A549 (cell line): ENCODE data around the gene NXPH1. TPM values are rescaled to one million over a fixed set of nuclear protein-coding genes. Genes with fewer than 3 reads are reported as not detected.

Source experiments
- ATAC-seq, 2 experiments: fragments of 200-7000 bp in 1 of 2; fragments of >200 bp in 1 of 2; cut with Nextera tagmentation in 1 of 2; cut with Tn5 transposase in 1 of 2; 3 replicates each; pipeline versions ENCODE4 v1.8.0 to v1.9.1; 2018 to 2020; ENCODE audit warnings: mild to moderate bottlenecking in 1 of 2, moderate library complexity in 1 of 2
- CTCF ChIA-PET: fragments of 300-600 bp; sonication (Branson Sonifier 250); formaldehyde crosslinking; extraction: SDS; loops from one replicate; lab custom pipeline; 2021; ENCODE audit warnings: antibody characterized with exemption, inconsistent platforms; lab: Yijun Ruan, JAX
- POLR2A ChIA-PET: fragments of 350-600 bp; formaldehyde crosslinking; extraction: SDS; loops from one replicate; lab custom pipeline; 2021; ENCODE audit warnings: antibody characterized with exemption, inconsistent platforms; lab: Yijun Ruan, JAX
- DNase-seq, 2 experiments: peaks; one replicate each; pipeline versions ENCODE4 v3.0.0 to v3.0.0-alpha.2; 2011 to 2016; ENCODE audit warnings: low read depth in 1 of 2, low spot score in 1 of 2
- FAIRE-seq: peaks from 2 replicates; lab custom pipeline; 2011; peaks lifted over from hg19 to GRCh38; lab: Jason Lieb, UNC
- H3K27ac ChIP-seq, 2 experiments: fragments of >200 bp; sonication (Bioruptor Twin); formaldehyde crosslinking; 3 replicates each; pipeline ENCODE4 v1.5.1; 2016 to 2017
- H3K4me1 ChIP-seq: fragments of >200 bp; sonication (Bioruptor Twin); formaldehyde crosslinking; 3 replicates; pipeline ENCODE4 v1.6.1; 2016
- H3K4me2 ChIP-seq: fragments of >200 bp; sonication (Bioruptor Twin); formaldehyde crosslinking; 3 replicates; pipeline ENCODE4 v1.6.1; 2016
- H3K4me3 ChIP-seq: fragments of >200 bp; sonication (Bioruptor Twin); formaldehyde crosslinking; 3 replicates; pipeline ENCODE4 v1.5.1; 2016
- H3K9me3 ChIP-seq: fragments of >200 bp; sonication (Bioruptor Twin); formaldehyde crosslinking; 3 replicates; pipeline ENCODE4 v1.6.1; 2016
- CBX2 ChIP-seq: fragments of 200-600 bp; sonication (generic); IDR thresholded peaks from 2 replicates; pipeline ENCODE4 v1.6.1; 2016; ENCODE audit warnings: low read depth, mild to moderate bottlenecking, borderline replicate concordance
- CBX8 ChIP-seq: fragments of 200-600 bp; sonication (generic); IDR thresholded peaks from 2 replicates; pipeline ENCODE4 v1.6.1; 2016
- EHMT2 ChIP-seq: fragments of 200-600 bp; sonication (generic); IDR thresholded peaks from 2 replicates; pipeline ENCODE4 v1.6.1; 2016; ENCODE audit warnings: antibody characterized with exemption, low read depth, mild to moderate bottlenecking, moderate library complexity
- FOSB ChIP-seq: fragments of 250-450 bp; sonication (Bioruptor Pico); IDR thresholded peaks from 2 replicates; pipeline ENCODE4 v1.5.0; 2020; ENCODE audit warnings: mild to moderate bottlenecking, moderate library complexity
- HDAC2 ChIP-seq: fragments of 200-600 bp; sonication (generic); IDR thresholded peaks from 2 replicates; pipeline ENCODE4 v1.6.1; 2016
- HOXA7 ChIP-seq: fragments of 250-450 bp; sonication (Bioruptor Pico); IDR thresholded peaks from 2 replicates; pipeline ENCODE4 v1.5.0; 2020; ENCODE audit warnings: mild to moderate bottlenecking, moderate library complexity
- HOXB13 ChIP-seq: fragments of 250-450 bp; sonication (Bioruptor Pico); IDR thresholded peaks from 2 replicates; pipeline ENCODE4 v1.5.0; 2020; ENCODE audit warnings: low read depth, mild to moderate bottlenecking, moderate library complexity
- NPAS2 ChIP-seq: fragments of 250-450 bp; sonication (Bioruptor Pico); IDR thresholded peaks from 2 replicates; pipeline ENCODE4 v1.8.0; 2022; ENCODE audit warnings: mild to moderate bottlenecking, moderate library complexity, borderline replicate concordance
- NR3C1 ChIP-seq: fragments of >200 bp; sonication (Bioruptor Twin); formaldehyde crosslinking; IDR thresholded peaks from 3 replicates; pipeline ENCODE4 v1.6.1; 2017
- RCOR1 ChIP-seq: fragments of 150-350 bp; IDR thresholded peaks from 2 replicates; pipeline ENCODE4 v1.6.1; 2014; ENCODE audit warnings: antibody characterized with exemption, low read length, low read depth
- RNF2 ChIP-seq: fragments of 200-600 bp; sonication (generic); IDR thresholded peaks from 2 replicates; pipeline ENCODE4 v1.6.1; 2016; ENCODE audit warnings: low read depth, mild to moderate bottlenecking, antibody characterized with exemption, moderate library complexity, borderline replicate concordance
- SREBF2 ChIP-seq: fragments of 450-650 bp; IDR thresholded peaks from 2 replicates; pipeline ENCODE4 v1.6.1; 2014; ENCODE audit warnings: mild to moderate bottlenecking, moderate library complexity
- TFCP2L1 ChIP-seq: fragments of 250-450 bp; sonication (Bioruptor Pico); IDR thresholded peaks from 2 replicates; pipeline ENCODE4 v1.5.0; 2021; ENCODE audit warnings: mild to moderate bottlenecking
- TP53 ChIP-seq: fragments of 250-450 bp; sonication (Bioruptor Pico); IDR thresholded peaks from 2 replicates; pipeline ENCODE4 v1.5.0; 2021; ENCODE audit warnings: mild to moderate bottlenecking, moderate library complexity
- ZNF302 ChIP-seq: fragments of 250-450 bp; sonication (Bioruptor Pico); IDR thresholded peaks from 2 replicates; pipeline ENCODE4 v1.9.0; 2021; ENCODE audit warnings: inconsistent platforms, mild to moderate bottlenecking, moderate library complexity
- WGBS: methylation state at CpG from one replicate; pipeline ENCODE4 v1.1.6; 2017; ENCODE audit errors: missing lambda C conversion rate; 5-methylcytosine and 5-hydroxymethylcytosine counted together
- polyA plus RNA-seq, 4 experiments: library from polyadenylated mRNA; depleted of rRNA in 3 of 4; stranded (reverse); fragments of >200 nt; fragmentation: RNase III in 1 of 4; extraction: RNeasy Plus Mini Kit Qiagen cat#74134 plus additional on column Dnase treatment in 1 of 4; gene quantifications; 2 replicates in 3 of 4; 3 replicates in 1 of 4; pipeline ENCODE4 v1.2.3, GENCODE V29; 2011 to 2017
- TF ChIP-seq, protein P1 (sequence below): fragments of 250-450 bp; sonication (Bioruptor Pico); IDR thresholded peaks from 2 replicates; pipeline ENCODE4 v1.5.0; 2020; ENCODE audit warnings: low read depth, mild to moderate bottlenecking, moderate library complexity
- TF ChIP-seq, protein P2 (sequence below): IDR thresholded peaks from 2 replicates; pipeline ENCODE4 v1.6.1; 2012
- TF ChIP-seq, protein P3 (sequence below): fragments of 150-350 bp; IDR thresholded peaks from 2 replicates; pipeline ENCODE4 v1.6.1; 2014; ENCODE audit warnings: low read depth, mild to moderate bottlenecking, low read length
- TF ChIP-seq, protein P4 (sequence below): IDR thresholded peaks from 2 replicates; pipeline ENCODE4 v1.6.1; 2012; ENCODE audit warnings: low read depth, borderline replicate concordance
- TF ChIP-seq, protein P5 (sequence below): fragments of 450-650 bp; IDR thresholded peaks from 2 replicates; pipeline ENCODE4 v1.6.1; 2014; ENCODE audit warnings: antibody characterized with exemption
- TF ChIP-seq, protein P6 (sequence below): fragments of >200 bp; sonication (Bioruptor Twin); formaldehyde crosslinking; IDR thresholded peaks from 2 replicates; pipeline ENCODE4 v1.6.1; 2016
- TF ChIP-seq, protein P7 (sequence below): fragments of 250-450 bp; sonication (Bioruptor Pico); IDR thresholded peaks from 2 replicates; pipeline ENCODE4 v1.5.0; 2021; ENCODE audit warnings: mild to moderate bottlenecking, moderate library complexity, borderline replicate concordance
- TF ChIP-seq, protein P8 (sequence below): fragments of >200 bp; sonication (Bioruptor Twin); formaldehyde crosslinking; IDR thresholded peaks from 3 replicates; pipeline ENCODE4 v1.6.1; 2016

NXPH1 gene
- polyA plus RNA-seq, 2 of the 4 experiments (the other 2 are of a cell fraction): not detected

DNA sequence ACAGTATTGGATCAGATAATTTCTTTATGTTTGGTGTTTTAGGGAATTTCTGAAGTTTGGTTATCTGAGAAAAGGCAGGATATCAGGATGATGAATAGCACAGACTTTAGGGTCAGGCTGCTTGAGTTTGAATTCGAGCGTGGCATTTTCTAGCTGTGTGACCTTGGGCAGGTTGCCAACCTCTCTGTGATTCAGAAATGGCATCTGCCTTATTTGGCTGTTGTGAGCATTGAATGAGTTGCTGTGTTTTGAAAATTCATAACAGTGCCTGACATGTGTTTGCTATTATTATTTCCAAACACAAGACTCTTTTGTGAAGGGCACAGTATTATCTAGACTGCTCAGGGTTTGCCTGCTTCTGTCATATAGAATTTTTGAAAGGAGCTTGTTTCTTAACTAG lies 66.9 kb downstream of the NXPH1 start:
- ATAC-seq: no peak
- no peak overlapping the region for H3K4me2 ChIP-seq

DNA sequence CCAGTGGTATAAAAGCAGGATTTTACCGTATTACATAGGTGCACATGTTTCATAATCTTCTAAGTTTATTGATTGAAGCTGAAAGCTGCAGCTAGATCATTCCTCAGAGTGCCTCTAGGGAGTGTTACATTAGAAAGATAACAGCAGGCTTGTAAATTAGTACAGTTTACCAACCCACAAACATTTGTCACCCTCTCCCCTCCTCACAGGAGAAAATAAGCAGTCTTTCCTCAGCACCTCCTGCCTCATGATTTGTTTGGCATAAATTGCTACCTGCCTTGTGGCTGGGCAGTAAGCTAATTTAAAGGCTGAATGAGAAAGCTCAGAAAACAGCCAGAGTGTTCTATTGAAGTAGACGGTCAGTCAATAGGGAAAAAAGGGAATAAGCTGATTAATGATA lies 74.2 kb downstream of the NXPH1 start:
- CTCF ChIA-PET: interaction anchor here (1.2 kb wide), 1 partner anchor 11 kb away, joined by 3 read pairs; no protein-coding TSS in a partner anchor
- no peak for ATAC-seq
- POLR2A ChIA-PET: no interaction called here
- Histone ChIP-seq H3K4me1 (no peaks in the 10 kb centered on the region), H3K4me3 (no peak overlapping the region), H3K9me3 (no peaks in the 10 kb centered on the region)
- 18% methylated on average over 2 of the region's 2 CpGs for WGBS
- no peak for FAIRE-seq
- TF ChIP-seq HOXA7 (no peak), TP53 (CRISPR knock-in tag) (no peak), SREBF2 (no peak)
- TF ChIP-seq, protein P1, sequence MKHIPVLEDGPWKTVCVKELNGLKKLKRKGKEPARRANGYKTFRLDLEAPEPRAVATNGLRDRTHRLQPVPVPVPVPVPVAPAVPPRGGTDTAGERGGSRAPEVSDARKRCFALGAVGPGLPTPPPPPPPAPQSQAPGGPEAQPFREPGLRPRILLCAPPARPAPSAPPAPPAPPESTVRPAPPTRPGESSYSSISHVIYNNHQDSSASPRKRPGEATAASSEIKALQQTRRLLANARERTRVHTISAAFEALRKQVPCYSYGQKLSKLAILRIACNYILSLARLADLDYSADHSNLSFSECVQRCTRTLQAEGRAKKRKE (CRISPR knock-in tag): no peak
- TF ChIP-seq, all 56 proteins: peak for 0
- Histone ChIP-seq H3K4me2 (no peak overlapping the region), H3K27ac (no peak overlapping the region)
- DNase-seq: no peak

More for the DNA sequence above, 66.9 kb downstream of the NXPH1 start:
- H3K9me3 ChIP-seq: no peaks in the 10 kb centered on the region
- no peak for FAIRE-seq
- DNase-seq: no peak
- TF ChIP-seq HDAC2 (no peak), CBX8 (no peak), SREBF2 (no peak), TP53 (CRISPR knock-in tag) (no peak), HOXB13 (CRISPR knock-in tag) (no peak), NR3C1 (no peak), FOSB (no peak), TFCP2L1 (no peak)
- TF ChIP-seq, protein P2, sequence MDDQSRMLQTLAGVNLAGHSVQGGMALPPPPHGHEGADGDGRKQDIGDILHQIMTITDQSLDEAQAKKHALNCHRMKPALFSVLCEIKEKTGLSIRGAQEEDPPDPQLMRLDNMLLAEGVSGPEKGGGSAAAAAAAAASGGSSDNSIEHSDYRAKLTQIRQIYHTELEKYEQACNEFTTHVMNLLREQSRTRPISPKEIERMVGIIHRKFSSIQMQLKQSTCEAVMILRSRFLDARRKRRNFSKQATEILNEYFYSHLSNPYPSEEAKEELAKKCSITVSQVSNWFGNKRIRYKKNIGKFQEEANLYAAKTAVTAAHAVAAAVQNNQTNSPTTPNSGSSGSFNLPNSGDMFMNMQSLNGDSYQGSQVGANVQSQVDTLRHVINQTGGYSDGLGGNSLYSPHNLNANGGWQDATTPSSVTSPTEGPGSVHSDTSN: no peak
- TF ChIP-seq, protein P3, sequence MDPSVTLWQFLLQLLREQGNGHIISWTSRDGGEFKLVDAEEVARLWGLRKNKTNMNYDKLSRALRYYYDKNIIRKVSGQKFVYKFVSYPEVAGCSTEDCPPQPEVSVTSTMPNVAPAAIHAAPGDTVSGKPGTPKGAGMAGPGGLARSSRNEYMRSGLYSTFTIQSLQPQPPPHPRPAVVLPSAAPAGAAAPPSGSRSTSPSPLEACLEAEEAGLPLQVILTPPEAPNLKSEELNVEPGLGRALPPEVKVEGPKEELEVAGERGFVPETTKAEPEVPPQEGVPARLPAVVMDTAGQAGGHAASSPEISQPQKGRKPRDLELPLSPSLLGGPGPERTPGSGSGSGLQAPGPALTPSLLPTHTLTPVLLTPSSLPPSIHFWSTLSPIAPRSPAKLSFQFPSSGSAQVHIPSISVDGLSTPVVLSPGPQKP: no peak
- TF ChIP-seq, protein P4, sequence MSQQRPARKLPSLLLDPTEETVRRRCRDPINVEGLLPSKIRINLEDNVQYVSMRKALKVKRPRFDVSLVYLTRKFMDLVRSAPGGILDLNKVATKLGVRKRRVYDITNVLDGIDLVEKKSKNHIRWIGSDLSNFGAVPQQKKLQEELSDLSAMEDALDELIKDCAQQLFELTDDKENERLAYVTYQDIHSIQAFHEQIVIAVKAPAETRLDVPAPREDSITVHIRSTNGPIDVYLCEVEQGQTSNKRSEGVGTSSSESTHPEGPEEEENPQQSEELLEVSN: no peak
- TF ChIP-seq, protein P5, sequence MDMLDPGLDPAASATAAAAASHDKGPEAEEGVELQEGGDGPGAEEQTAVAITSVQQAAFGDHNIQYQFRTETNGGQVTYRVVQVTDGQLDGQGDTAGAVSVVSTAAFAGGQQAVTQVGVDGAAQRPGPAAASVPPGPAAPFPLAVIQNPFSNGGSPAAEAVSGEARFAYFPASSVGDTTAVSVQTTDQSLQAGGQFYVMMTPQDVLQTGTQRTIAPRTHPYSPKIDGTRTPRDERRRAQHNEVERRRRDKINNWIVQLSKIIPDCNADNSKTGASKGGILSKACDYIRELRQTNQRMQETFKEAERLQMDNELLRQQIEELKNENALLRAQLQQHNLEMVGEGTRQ: no peak
- TF ChIP-seq, protein P6, sequence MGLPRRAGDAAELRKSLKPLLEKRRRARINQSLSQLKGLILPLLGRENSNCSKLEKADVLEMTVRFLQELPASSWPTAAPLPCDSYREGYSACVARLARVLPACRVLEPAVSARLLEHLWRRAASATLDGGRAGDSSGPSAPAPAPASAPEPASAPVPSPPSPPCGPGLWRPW: no peak
- TF ChIP-seq, protein P7, sequence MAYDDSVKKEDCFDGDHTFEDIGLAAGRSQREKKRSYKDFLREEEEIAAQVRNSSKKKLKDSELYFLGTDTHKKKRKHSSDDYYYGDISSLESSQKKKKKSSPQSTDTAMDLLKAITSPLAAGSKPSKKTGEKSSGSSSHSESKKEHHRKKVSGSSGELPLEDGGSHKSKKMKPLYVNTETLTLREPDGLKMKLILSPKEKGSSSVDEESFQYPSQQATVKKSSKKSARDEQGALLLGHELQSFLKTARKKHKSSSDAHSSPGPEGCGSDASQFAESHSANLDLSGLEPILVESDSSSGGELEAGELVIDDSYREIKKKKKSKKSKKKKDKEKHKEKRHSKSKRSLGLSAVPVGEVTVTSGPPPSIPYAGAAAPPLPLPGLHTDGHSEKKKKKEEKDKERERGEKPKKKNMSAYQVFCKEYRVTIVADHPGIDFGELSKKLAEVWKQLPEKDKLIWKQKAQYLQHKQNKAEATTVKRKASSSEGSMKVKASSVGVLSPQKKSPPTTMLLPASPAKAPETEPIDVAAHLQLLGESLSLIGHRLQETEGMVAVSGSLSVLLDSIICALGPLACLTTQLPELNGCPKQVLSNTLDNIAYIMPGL (CRISPR knock-in tag): no peak
- TF ChIP-seq, all 56 proteins: peak for 0
- WGBS: 0% methylated on average over 2 of the region's 2 CpGs
- Histone ChIP-seq H3K27ac (no peak overlapping the region), H3K4me1 (no peaks in the 10 kb centered on the region), H3K4me3 (no peak overlapping the region)
- ChIA-PET CTCF (no interaction called here), POLR2A (no interaction called here)

DNA sequence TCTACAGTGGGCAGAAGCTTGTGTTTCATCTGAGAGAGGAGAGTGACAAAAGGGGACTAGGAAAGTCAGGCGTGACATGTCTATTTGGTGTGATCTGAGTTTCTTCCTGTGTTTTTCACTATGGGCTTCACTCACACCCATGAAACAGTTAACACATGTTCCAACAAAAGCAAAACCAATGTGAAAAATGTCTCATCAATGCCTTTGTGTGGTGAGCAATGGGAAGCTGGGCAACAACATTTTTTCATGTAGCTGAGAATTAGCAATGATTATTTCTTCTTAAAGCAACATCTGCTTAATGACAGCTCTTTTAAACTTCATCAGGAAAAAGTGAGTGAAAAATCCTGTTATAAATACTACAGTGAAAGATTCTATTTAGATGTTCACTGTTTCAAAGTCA lies 76.2 kb downstream of the NXPH1 start:
- Histone ChIP-seq H3K4me3 (no peak overlapping the region), H3K4me2 (no peak overlapping the region), H3K27ac (no peak overlapping the region), H3K4me1 (no peaks in the 10 kb centered on the region), H3K9me3 (no peaks in the 10 kb centered on the region)
- ATAC-seq (no peak), DNase-seq (no peak), FAIRE-seq (no peak)
- TF ChIP-seq, protein P6: no peak
- TF ChIP-seq TP53 (CRISPR knock-in tag) (no peak), RCOR1 (no peak), NPAS2 (CRISPR knock-in tag) (no peak), ZNF302 (CRISPR knock-in tag) (no peak), NR3C1 (no peak), CBX2 (no peak), FOSB (no peak), EHMT2 (no peak), SREBF2 (no peak), RNF2 (no peak), HOXA7 (no peak)
- TF ChIP-seq, protein P8, sequence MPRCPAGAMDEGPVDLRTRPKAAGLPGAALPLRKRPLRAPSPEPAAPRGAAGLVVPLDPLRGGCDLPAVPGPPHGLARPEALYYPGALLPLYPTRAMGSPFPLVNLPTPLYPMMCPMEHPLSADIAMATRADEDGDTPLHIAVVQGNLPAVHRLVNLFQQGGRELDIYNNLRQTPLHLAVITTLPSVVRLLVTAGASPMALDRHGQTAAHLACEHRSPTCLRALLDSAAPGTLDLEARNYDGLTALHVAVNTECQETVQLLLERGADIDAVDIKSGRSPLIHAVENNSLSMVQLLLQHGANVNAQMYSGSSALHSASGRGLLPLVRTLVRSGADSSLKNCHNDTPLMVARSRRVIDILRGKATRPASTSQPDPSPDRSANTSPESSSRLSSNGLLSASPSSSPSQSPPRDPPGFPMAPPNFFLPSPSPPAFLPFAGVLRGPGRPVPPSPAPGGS: no peak
- CTCF ChIA-PET: no interaction called here
- WGBS: 9% methylated on average over 1 of the region's 1 CpG
- POLR2A ChIA-PET: no interaction called here
